PC-3 (cell line): ENCODE results near the gene MAGI1. TPM values are rescaled to one million over a fixed set of nuclear protein-coding genes. Genes with fewer than 3 reads are reported as not detected.

Source experiments
- ATAC-seq: fragments of 200-7000 bp; cut with Tn5 transposase; 2 replicates; pipeline ENCODE4 v1.9.1; 2020; ENCODE audit warnings: mild to moderate bottlenecking, moderate library complexity
- BruUV-seq: library from RNA; stranded (reverse); fragments of 400-500 nt; replicated peaks from 2 replicates; lab custom pipeline; 2021; lab: Mats Ljungman, UMichigan
- CTCF ChIA-PET: fragments of 300-600 bp; sonication (Branson Sonifier 250); formaldehyde crosslinking; loops from one replicate; lab custom pipeline; 2022; ENCODE audit warnings: antibody characterized with exemption; lab: Charles Lee
- POLR2A ChIA-PET: fragments of 300-600 bp; sonication (Branson Sonifier 250); formaldehyde crosslinking; loops from one replicate; lab custom pipeline; 2022; ENCODE audit warnings: antibody characterized with exemption; ENCODE audit not compliant: unreplicated experiment; lab: Charles Lee
- DNase-seq: peaks from one replicate; pipeline ENCODE4 v3.0.0-alpha.2; 2015
- H2AFZ ChIP-seq: fragments of 300-600 bp; sonication (generic); 2 replicates; pipeline ENCODE4 v1.6.0; 2016; ENCODE audit warnings: antibody characterized with exemption, low read length
- H3F3A ChIP-seq: fragments of 300-600 bp; sonication (generic); one replicate; pipeline ENCODE4 v1.6.0; 2017; ENCODE audit warnings: antibody characterized with exemption, low read length, control low read depth, mild to moderate bottlenecking; ENCODE audit not compliant: unreplicated experiment
- H3K27ac ChIP-seq: fragments of 300-600 bp; sonication (generic); 2 replicates; pipeline ENCODE4 v1.5.1; 2016; ENCODE audit warnings: mild to moderate bottlenecking, low read length
- H3K27me3 ChIP-seq: fragments of 300-600 bp; sonication (generic); 2 replicates; pipeline ENCODE4 v1.6.1; 2016; ENCODE audit warnings: low read length, mixed read lengths
- H3K36me3 ChIP-seq: fragments of 300-600 bp; sonication (generic); 2 replicates; pipeline ENCODE4 v1.6.1; 2016; ENCODE audit warnings: low read depth, mixed run types, low read length, mixed read lengths
- H3K4me1 ChIP-seq: fragments of 300-600 bp; sonication (generic); 2 replicates; pipeline ENCODE4 v1.5.1; 2016; ENCODE audit warnings: low read length; ENCODE audit not compliant: insufficient read depth
- H3K4me2 ChIP-seq: fragments of 300-600 bp; sonication (generic); 2 replicates; pipeline ENCODE4 v1.6.0; 2016; ENCODE audit warnings: low read length
- H3K4me3 ChIP-seq: fragments of 300-600 bp; sonication (generic); 2 replicates; pipeline ENCODE4 v1.5.1; 2016; ENCODE audit warnings: mild to moderate bottlenecking, low read length, mixed read lengths
- H3K79me2 ChIP-seq: fragments of 300-600 bp; sonication (generic); 2 replicates; pipeline ENCODE4 v1.6.1; 2017; ENCODE audit warnings: low read length, mixed read lengths
- H3K9ac ChIP-seq: fragments of 300-600 bp; sonication (generic); 2 replicates; pipeline ENCODE4 v1.6.0; 2016; ENCODE audit warnings: mild to moderate bottlenecking, low read length
- H3K9me2 ChIP-seq: fragments of 300-600 bp; sonication (generic); replicated peaks from 2 replicates; pipeline ENCODE4 v1.6.1; 2016; ENCODE audit warnings: mixed run types, low read length, mixed read lengths
- H3K9me3 ChIP-seq: fragments of 300-600 bp; sonication (generic); 2 replicates; pipeline ENCODE4 v1.6.1; 2016; ENCODE audit warnings: low read length, mixed read lengths
- H4K20me1 ChIP-seq: fragments of 300-600 bp; sonication (generic); 2 replicates; pipeline ENCODE4 v1.6.1; 2016; ENCODE audit warnings: low read length, mixed read lengths
- CTCF ChIP-seq: fragments of 300-600 bp; sonication (generic); conservative IDR thresholded peaks from 2 replicates; pipeline ENCODE4 v1.5.1; 2017; ENCODE audit warnings: antibody characterized with exemption, low read depth, mild to moderate bottlenecking, low read length
- EZH2 ChIP-seq: fragments of 300-600 bp; sonication (generic); IDR thresholded peaks from one replicate; pipeline ENCODE4 v1.6.1; 2017; ENCODE audit warnings: antibody characterized with exemption, mild to moderate bottlenecking, low read length; ENCODE audit not compliant: unreplicated experiment
- EZH2phosphoT487 ChIP-seq: fragments of 300-600 bp; sonication (generic); IDR thresholded peaks from 2 replicates; pipeline ENCODE4 v1.6.1; 2018; ENCODE audit warnings: mild to moderate bottlenecking, antibody characterized with exemption, low read length, borderline replicate concordance
- intact Hi-C: fragments of 100-400 bp; cut with micrococcal nuclease; formaldehyde crosslinking; loops from 2 replicates; pipeline ENCODE4 v1.9.0; 2023
- total RNA-seq: library from RNA; depleted of rRNA; stranded (reverse); fragments of >200 nt; gene quantifications from 2 replicates; pipeline ENCODE4 v1.2.3, GENCODE V29; 2014

MAGI1 gene
- total RNA-seq, 1 experiment from 2014 or later, result 8.9 TPM

DNA sequence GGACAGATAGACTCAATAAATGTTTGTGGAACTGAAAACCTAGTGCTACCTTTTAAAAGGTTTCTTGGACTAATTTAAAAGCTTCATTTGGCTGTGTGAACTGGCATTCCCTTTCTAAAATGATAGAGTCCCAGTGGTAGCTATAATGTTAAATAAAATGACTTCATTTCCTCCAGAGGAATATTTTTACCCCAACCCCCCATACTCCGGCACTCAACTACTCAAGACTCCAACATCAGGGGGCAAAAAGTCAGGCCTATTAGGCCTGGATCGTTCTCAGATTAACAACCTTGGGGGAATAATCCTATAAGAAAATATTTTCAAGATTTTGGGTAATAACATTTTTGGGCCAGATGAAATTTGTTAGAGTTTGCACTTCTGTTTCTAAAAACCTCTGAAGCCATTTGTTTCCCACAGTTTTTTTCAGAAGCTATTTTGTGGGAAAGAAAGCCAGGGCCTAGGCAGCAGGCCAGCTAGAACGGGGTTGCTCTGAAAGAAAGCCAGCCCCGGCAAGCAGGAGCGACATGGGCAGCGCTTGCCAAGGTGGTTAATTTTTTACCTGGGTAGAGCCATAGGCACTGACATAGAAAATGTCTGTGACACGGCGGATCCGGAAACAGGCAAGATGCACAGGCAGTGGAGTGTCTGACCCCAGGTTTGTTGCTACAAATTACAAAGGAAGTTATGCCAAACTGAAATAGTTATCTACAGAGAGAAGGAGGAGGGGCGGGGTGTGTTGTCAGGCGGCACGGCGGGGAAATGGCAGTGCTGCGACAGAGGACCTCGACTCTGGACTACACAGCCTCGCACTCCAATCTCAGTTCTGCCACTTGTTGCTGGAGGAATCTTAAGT lies 84.6 kb downstream of the MAGI1 start:
- peak overlapping the region; percentile 90 for H3K27ac ChIP-seq
- no peaks in the 10 kb centered on the region for H3K27me3 ChIP-seq
- intact Hi-C loops, result loop anchor here (2.0 to 5.0 kb wide), 2 partner anchors 85 to 163 kb away; partner anchors contain the start of gene MAGI1
- H3K9me2 ChIP-seq, result no peaks in the 10 kb centered on the region
- H3F3A ChIP-seq, result no peaks in the 10 kb centered on the region
- no peak for TF ChIP-seq EZH2phosphoT487
- no peak for TF ChIP-seq EZH2
- no peak for TF ChIP-seq CTCF
- DNase-seq (peak; percentile 8), ATAC-seq (no peak)
- H3K4me1 ChIP-seq, result peaks cover 60% of the 10 kb centered on the region
- H3K36me3 ChIP-seq, result no peaks in the 10 kb centered on the region
- BruUV-seq, result TSS peak; percentile 95
- H3K4me2 ChIP-seq, result peak overlapping the region; percentile 80
- POLR2A ChIA-PET, result no interaction called here
- H2AFZ ChIP-seq, result peak overlapping the region; percentile 30; the same call in 1 of the 2 replicates
- CTCF ChIA-PET, result no interaction called here
- H3K79me2 ChIP-seq, result peaks cover 11% of the 10 kb centered on the region
- peak overlapping the region; percentile 30; the same call in 1 of the 2 replicates for H3K4me3 ChIP-seq
- no peaks in the 10 kb centered on the region for H4K20me1 ChIP-seq
- H3K9me3 ChIP-seq, result no peaks in the 10 kb centered on the region
- peak overlapping the region; percentile 64 for H3K9ac ChIP-seq

- Histone ChIP-seq H3K4me1 (peaks cover 58% of the 10 kb centered on the region), H3K9me2 (no peaks in the 10 kb centered on the region), H2AFZ (no peak overlapping the region), H3K79me2 (peaks cover 11% of the 10 kb centered on the region), H3K27ac (peak overlapping the region; percentile 90), H3K9ac (peak overlapping the region; percentile 64), H3K4me3 (peak overlapping the region; percentile 30; the same call in 1 of the 2 replicates), H3K36me3 (no peaks in the 10 kb centered on the region), H3K4me2 (peak overlapping the region; percentile 80), H3K9me3 (no peaks in the 10 kb centered on the region), H3K27me3 (no peaks in the 10 kb centered on the region), H4K20me1 (no peaks in the 10 kb centered on the region), H3F3A (no peaks in the 10 kb centered on the region)
- ChIA-PET POLR2A (interaction anchor here (0.6 kb wide), 1 partner anchor 64 kb away, joined by 3 read pairs; no protein-coding TSS in a partner anchor), CTCF (interaction anchor here (0.6 kb wide), 1 partner anchor 15 kb away, joined by 3 read pairs; no protein-coding TSS in a partner anchor)
- DNase-seq, result peak; percentile 77
- TF ChIP-seq CTCF (no peak), EZH2phosphoT487 (no peak)
- intact Hi-C loops, result loop anchor here (2.0 to 5.0 kb wide), 2 partner anchors 85 to 164 kb away; partner anchors contain the start of gene MAGI1
- ATAC-seq, result peak; percentile 33
- no TSS peak for BruUV-seq
Measured at GRCh38 chr3:65953301-65953812, 85.4 kb downstream of the MAGI1 start.
